T-helper 2 cell treated with Interferon-gamma antibody and Interleukin-4, amounts not matched to agents 5 μg/mL and 100 μg/mL, for 36 hours (primary cell): ENCODE results near the gene PHPT1.
A peak's percentile ranks its signal among the peaks of the same experiment; 100 is the strongest.

Experiments used
- DNase-seq: peaks from one replicate; pipeline ENCODE4 v3.0.0; 2021; ENCODE audit warnings: low spot score
- H3K27ac Mint-ChIP-seq: one replicate; pipeline ENCODE4 v1.8.0; 2021; ENCODE audit warnings: mild to moderate bottlenecking, mixed read lengths
- H3K27me3 Mint-ChIP-seq: one replicate; pipeline ENCODE4 v1.8.0; 2021; ENCODE audit warnings: low read depth, mixed read lengths
- H3K36me3 Mint-ChIP-seq: one replicate; pipeline ENCODE4 v1.8.0; 2021; ENCODE audit warnings: low read depth, mixed read lengths
- H3K4me1 Mint-ChIP-seq: one replicate; pipeline ENCODE4 v1.8.0; 2021; ENCODE audit warnings: low read depth, mixed read lengths
- H3K4me3 Mint-ChIP-seq: one replicate; pipeline ENCODE4 v1.8.0; 2022; ENCODE audit warnings: mild to moderate bottlenecking, moderate library complexity, mixed read lengths
- H3K9me3 Mint-ChIP-seq: one replicate; pipeline ENCODE4 v1.8.0; 2021; ENCODE audit warnings: mixed read lengths

PHPT1 gene

DNA sequence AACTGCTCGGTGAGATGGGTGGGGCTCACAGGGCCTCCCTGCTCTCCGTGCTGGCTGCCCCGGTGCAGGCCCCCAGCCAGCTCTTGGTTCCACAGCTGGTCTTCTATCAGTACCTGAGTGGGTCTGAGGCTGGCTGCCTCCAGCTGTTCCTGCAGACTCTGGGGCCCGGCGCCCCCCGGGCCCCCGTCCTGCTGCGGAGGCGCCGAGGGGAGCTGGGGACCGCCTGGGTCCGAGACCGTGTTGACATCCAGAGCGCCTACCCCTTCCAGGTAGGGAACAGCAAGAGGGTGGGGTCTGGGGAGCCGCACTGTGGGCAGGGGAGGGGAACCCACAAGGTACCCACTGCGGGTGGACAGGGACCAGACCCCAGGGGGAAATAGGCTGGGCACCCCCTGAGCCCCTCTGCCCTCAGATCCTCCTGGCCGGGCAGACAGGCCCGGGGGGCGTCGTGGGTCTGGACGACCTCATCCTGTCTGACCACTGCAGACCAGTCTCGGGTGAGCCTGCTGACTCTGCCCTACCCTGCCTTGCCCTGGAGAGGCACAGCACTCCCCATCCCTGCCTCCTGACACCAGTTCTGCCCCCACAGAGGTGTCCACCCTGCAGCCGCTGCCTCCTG lies 5.7 kb downstream of the PHPT1 start:
- H3K4me1 Mint-ChIP-seq: no peaks in the 10 kb centered on the region
- H3K4me3 Mint-ChIP-seq: no peak overlapping the region
- H3K27ac Mint-ChIP-seq: peak overlapping the region; percentile 26
- H3K27me3 Mint-ChIP-seq: no peaks in the 10 kb centered on the region
- no peaks in the 10 kb centered on the region for H3K36me3 Mint-ChIP-seq
- DNase-seq: no peak
- no peaks in the 10 kb centered on the region for H3K9me3 Mint-ChIP-seq

DNA sequence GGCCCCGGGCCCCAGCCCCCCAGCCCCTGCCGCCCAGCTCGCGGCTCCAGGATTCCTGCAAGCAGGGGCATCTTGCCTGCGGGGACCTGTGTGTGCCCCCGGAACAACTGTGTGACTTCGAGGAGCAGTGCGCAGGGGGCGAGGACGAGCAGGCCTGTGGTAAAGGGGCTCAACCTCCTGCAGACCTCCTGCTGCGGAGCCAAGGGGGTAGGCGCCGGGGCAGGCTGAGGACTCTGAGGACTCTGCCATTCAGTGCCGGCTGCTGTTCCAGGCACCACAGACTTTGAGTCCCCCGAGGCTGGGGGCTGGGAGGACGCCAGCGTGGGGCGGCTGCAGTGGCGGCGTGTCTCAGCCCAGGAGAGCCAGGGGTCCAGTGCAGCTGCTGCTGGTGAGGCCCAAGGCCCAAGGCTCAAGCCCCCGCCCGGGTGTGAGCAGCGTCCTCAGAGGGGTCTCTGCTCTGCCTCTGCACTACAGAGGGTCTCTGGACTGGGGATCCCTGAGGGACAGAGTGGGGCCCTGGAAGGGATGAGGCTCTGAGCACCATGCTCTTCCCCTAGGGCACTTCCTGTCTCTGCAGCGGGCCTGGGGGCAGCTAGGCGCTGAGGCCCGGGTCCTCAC lies 6.4 kb downstream of the PHPT1 start:
- Mint-ChIP-seq H3K9me3 (no peaks in the 10 kb centered on the region), H3K4me1 (no peaks in the 10 kb centered on the region), H3K36me3 (no peaks in the 10 kb centered on the region), H3K4me3 (no peak overlapping the region), H3K27ac (no peak overlapping the region), H3K27me3 (no peaks in the 10 kb centered on the region)
- no peak for DNase-seq

DNA sequence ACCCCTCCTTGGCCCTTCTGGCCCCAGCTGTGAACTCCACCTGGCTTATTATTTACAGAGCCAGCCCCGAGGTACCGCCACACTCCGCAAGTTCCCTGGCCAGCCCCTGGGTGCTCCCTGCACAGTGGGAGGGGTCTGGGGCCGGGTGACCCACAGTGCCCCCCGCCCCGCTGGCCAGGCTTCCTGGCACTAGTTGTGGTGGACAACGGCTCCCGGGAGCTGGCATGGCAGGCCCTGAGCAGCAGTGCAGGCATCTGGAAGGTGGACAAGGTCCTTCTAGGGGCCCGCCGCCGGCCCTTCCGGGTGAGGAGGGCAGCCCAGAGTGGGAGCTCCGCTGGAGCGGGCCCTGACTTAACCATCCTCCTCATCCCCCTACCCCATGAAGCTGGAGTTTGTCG lies 6.9 kb downstream of the PHPT1 start:
- DNase-seq: no peak
- no peaks in the 10 kb centered on the region for H3K36me3 Mint-ChIP-seq
- no peaks in the 10 kb centered on the region for H3K27me3 Mint-ChIP-seq
- H3K9me3 Mint-ChIP-seq: no peaks in the 10 kb centered on the region
- no peak overlapping the region for H3K27ac Mint-ChIP-seq
- no peak overlapping the region for H3K4me3 Mint-ChIP-seq
- no peaks in the 10 kb centered on the region for H3K4me1 Mint-ChIP-seq

GRCh38 chr9:136856541-136857141 lies 7.4 kb downstream of the PHPT1 start:
- Mint-ChIP-seq H3K4me3 (no peak overlapping the region), H3K9me3 (no peaks in the 10 kb centered on the region), H3K27me3 (no peaks in the 10 kb centered on the region), H3K27ac (no peak overlapping the region), H3K4me1 (no peaks in the 10 kb centered on the region), H3K36me3 (no peaks in the 10 kb centered on the region)
- DNase-seq: no peak

DNA sequence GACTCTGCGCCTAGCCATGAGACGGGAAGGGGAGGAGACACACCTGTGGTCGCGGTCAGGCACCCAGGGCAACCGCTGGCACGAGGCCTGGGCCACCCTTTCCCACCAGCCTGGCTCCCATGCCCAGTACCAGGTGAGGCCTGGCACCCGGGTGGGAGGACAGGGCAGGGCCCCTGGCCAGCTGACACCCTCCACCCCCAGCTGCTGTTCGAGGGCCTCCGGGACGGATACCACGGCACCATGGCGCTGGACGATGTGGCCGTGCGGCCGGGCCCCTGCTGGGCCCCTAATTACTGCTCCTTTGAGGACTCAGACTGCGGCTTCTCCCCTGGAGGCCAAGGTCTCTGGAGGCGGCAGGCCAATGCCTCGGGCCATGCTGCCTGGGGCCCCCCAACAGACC lies 8.0 kb downstream of the PHPT1 start:
- no peak overlapping the region for H3K4me3 Mint-ChIP-seq
- H3K27ac Mint-ChIP-seq: no peak overlapping the region
- no peak for DNase-seq
- H3K36me3 Mint-ChIP-seq: peaks cover 4% of the 10 kb centered on the region
- no peaks in the 10 kb centered on the region for H3K9me3 Mint-ChIP-seq
- no peaks in the 10 kb centered on the region for H3K27me3 Mint-ChIP-seq
- H3K4me1 Mint-ChIP-seq: no peaks in the 10 kb centered on the region

DNA sequence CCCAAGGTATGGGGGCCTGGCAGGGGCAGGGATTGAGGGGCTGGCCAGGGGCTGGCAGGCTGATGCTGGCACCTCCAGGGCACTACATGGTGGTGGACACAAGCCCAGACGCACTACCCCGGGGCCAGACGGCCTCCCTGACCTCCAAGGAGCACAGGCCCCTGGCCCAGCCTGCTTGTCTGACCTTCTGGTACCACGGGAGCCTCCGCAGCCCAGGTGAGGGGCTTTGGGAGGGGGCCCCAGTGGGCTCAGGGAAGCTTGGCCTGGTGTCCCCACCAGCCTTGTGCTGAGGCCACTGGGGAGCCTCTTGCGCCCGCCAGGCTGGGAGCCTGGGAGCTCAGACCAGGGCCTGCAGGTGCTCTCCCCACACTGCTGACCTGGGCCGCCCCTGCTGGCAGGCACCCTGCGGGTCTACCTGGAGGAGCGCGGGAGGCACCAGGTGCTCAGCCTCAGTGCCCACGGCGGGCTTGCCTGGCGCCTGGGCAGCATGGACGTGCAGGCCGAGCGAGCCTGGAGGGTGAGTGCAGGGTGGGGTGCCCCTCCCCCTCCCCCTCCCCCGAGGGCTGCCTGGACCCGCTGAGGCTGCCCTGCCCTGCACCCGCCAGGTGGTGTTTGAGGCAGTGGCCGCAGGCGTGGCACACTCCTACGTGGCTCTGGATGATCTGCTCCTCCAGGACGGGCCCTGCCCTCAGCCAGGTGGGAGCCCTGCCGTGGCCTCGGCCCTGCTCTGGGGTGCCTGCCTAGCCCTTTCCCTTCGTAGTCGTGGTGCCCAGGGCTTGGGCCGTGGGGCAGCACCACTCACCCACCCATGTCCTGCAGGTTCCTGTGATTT lies 8.6 kb downstream of the PHPT1 start:
- no peaks in the 10 kb centered on the region for H3K4me1 Mint-ChIP-seq
- H3K27me3 Mint-ChIP-seq: no peaks in the 10 kb centered on the region
- H3K27ac Mint-ChIP-seq: no peak overlapping the region
- no peak for DNase-seq
- no peak overlapping the region for H3K4me3 Mint-ChIP-seq
- peaks cover 7% of the 10 kb centered on the region for H3K36me3 Mint-ChIP-seq
- H3K9me3 Mint-ChIP-seq: no peaks in the 10 kb centered on the region

- Mint-ChIP-seq H3K9me3 (no peaks in the 10 kb centered on the region), H3K4me3 (no peak overlapping the region), H3K27me3 (no peaks in the 10 kb centered on the region), H3K36me3 (peaks cover 12% of the 10 kb centered on the region), H3K27ac (no peak overlapping the region), H3K4me1 (no peaks in the 10 kb centered on the region)
- DNase-seq: no peak
Measured at GRCh38 chr9:136858452-136858843, 9.2 kb downstream of the PHPT1 start.

- Mint-ChIP-seq H3K4me1 (peaks cover 5% of the 10 kb centered on the region), H3K27ac (no peak overlapping the region), H3K36me3 (peaks cover 18% of the 10 kb centered on the region), H3K27me3 (no peaks in the 10 kb centered on the region), H3K4me3 (no peak overlapping the region), H3K9me3 (no peaks in the 10 kb centered on the region)
- no peak for DNase-seq
Measured at GRCh38 chr9:136858844-136859757, 9.9 kb downstream of the PHPT1 start.

- Mint-ChIP-seq H3K4me3 (no peak overlapping the region), H3K36me3 (peaks cover 18% of the 10 kb centered on the region), H3K27me3 (no peaks in the 10 kb centered on the region), H3K9me3 (no peaks in the 10 kb centered on the region), H3K4me1 (peaks cover 11% of the 10 kb centered on the region), H3K27ac (no peak overlapping the region)
- no peak for DNase-seq
Measured at GRCh38 chr9:136860529-136860928, 11.3 kb downstream of the PHPT1 start.

- H3K9me3 Mint-ChIP-seq: no peaks in the 10 kb centered on the region
- H3K4me3 Mint-ChIP-seq: no peak overlapping the region
- DNase-seq: no peak
- peaks cover 11% of the 10 kb centered on the region for H3K4me1 Mint-ChIP-seq
- H3K27ac Mint-ChIP-seq: no peak overlapping the region
- no peaks in the 10 kb centered on the region for H3K27me3 Mint-ChIP-seq
- H3K36me3 Mint-ChIP-seq: peaks cover 18% of the 10 kb centered on the region
Measured at GRCh38 chr9:136860933-136861873, 12.0 kb downstream of the PHPT1 start.

- no peak overlapping the region for H3K27ac Mint-ChIP-seq
Measured at GRCh38 chr9:136861874-136862457, 12.8 kb downstream of the PHPT1 start.

GRCh38 chr9:136862849-136863622 lies 13.8 kb downstream of the PHPT1 start:
- Mint-ChIP-seq H3K9me3 (no peaks in the 10 kb centered on the region), H3K36me3 (peaks cover 18% of the 10 kb centered on the region)

More at GRCh38 chr9:136861874-136862457, 12.8 kb downstream of the PHPT1 start:
- peaks cover 18% of the 10 kb centered on the region for H3K36me3 Mint-ChIP-seq
- H3K4me3 Mint-ChIP-seq: no peak overlapping the region
- no peak for DNase-seq
- no peaks in the 10 kb centered on the region for H3K27me3 Mint-ChIP-seq
- H3K4me1 Mint-ChIP-seq: peaks cover 11% of the 10 kb centered on the region
- H3K9me3 Mint-ChIP-seq: no peaks in the 10 kb centered on the region

More at GRCh38 chr9:136862849-136863622, 13.8 kb downstream of the PHPT1 start:
- no peak overlapping the region for H3K4me3 Mint-ChIP-seq
- no peak overlapping the region for H3K27ac Mint-ChIP-seq
- H3K4me1 Mint-ChIP-seq: peaks cover 13% of the 10 kb centered on the region
- no peak for DNase-seq
- no peaks in the 10 kb centered on the region for H3K27me3 Mint-ChIP-seq
